ENCODE data around the gene ADCY9. TPM values are rescaled to one million over a fixed set of nuclear protein-coding genes. Genes with fewer than 3 reads are reported as not detected.

The ADCY9 gene
- polyA plus RNA-seq, 3 donors = 0.44 to 9.3 (median 0.67) TPM

DNA sequence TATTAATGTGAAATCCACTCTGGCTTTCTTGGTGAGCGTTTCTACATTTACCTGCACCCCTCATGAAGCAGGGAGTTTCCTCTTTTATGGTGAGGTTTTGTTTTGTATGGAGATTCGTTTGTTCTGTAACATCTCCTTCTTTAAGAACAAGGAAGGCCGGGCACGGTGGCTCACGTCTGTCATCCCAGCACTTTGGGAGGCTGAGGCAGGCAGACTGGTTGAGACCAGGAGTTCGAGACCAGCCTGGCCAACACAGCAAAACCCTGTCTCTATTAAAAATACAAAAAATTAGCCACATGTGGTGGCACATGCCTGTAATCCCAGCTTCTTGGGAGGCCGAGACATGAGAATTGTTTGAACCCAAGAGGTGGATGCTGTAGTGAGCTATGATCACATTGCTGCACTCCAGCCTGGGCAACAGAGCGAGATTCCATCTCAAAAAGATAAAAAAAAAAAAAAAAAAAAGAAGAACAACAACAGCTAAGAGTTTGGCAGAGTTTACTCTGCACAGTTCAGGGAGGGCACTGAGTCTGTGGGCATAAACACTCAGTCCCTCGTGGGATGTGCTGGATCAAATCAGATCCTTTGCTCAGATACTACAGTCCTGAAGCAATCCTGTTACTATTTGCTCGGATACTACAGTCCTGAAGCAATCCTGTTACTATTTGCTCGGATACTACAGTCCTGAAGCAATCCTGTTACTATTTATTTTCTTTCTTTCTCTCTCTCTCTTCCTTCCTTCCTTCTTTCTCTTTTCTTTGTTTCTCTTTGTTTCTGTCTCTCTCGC, 28.9 kb downstream of the ADCY9 start:
- TF ChIP-seq, protein P1, sequence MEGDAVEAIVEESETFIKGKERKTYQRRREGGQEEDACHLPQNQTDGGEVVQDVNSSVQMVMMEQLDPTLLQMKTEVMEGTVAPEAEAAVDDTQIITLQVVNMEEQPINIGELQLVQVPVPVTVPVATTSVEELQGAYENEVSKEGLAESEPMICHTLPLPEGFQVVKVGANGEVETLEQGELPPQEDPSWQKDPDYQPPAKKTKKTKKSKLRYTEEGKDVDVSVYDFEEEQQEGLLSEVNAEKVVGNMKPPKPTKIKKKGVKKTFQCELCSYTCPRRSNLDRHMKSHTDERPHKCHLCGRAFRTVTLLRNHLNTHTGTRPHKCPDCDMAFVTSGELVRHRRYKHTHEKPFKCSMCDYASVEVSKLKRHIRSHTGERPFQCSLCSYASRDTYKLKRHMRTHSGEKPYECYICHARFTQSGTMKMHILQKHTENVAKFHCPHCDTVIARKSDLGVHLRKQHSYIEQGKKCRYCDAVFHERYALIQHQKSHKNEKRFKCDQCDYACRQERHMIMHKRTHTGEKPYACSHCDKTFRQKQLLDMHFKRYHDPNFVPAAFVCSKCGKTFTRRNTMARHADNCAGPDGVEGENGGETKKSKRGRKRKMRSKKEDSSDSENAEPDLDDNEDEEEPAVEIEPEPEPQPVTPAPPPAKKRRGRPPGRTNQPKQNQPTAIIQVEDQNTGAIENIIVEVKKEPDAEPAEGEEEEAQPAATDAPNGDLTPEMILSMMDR (IDR thresholded peaks at IDR 0.05) = no peak
- Histone ChIP-seq H2AFZ (ENCODE audit: insufficient read depth, low read depth, low read length, poor library complexity, severe bottlenecking) (no peak overlapping the region), H3K36me3 (replicated peaks in 1 of 2; ENCODE audit: control insufficient read depth in 1 of 2, insufficient read depth in 2 of 2, low read length in 2 of 2) (no peaks in the 10 kb centered on the region), H3K4me1 (ENCODE audit: control insufficient read depth in 1 of 2, insufficient read depth in 2 of 2, low read length in 2 of 2) (peaks cover 34 to 35% of the 10 kb centered on the region in 2 donors), H3K9ac (ENCODE audit: insufficient read depth, low read length, poor library complexity, severe bottlenecking) (no peak overlapping the region), H3K4me3 (replicated peaks in 1 of 3; ENCODE audit: low read depth in 2 of 3, low read length in 3 of 3) (no peak overlapping the region), H3K9me3 (replicated peaks in 1 of 2; ENCODE audit: control insufficient read depth in 1 of 2, insufficient read depth in 1 of 2, low read length in 2 of 2) (no peaks in the 10 kb centered on the region), H3K27ac (ENCODE audit: low read depth in 1 of 2, low read length in 2 of 2) (no peak overlapping the region), H3K4me2 (replicated peaks; ENCODE audit: extremely low read depth, low read length, poor library complexity, severe bottlenecking) (no peak overlapping the region), H3K79me2 (ENCODE audit: insufficient read depth, low read length) (peaks cover 12% of the 10 kb centered on the region), H3K27me3 (ENCODE audit: control insufficient read depth in 2 of 2, insufficient read depth in 2 of 2, low read length in 2 of 2) (no peaks in the 10 kb centered on the region), H4K20me1 (ENCODE audit: insufficient read depth, low read length) (peaks cover 18% of the 10 kb centered on the region)
- no peak for DNase-seq
- intact Hi-C loops (cut with micrococcal nuclease) = no loop called here
- Mint-ChIP-seq H3K27ac (peak overlapping the region in 3 of 7 donors; percentile 27 to 81 (median 78)), H3K36me3 (peaks cover 8 to 36% of the 10 kb centered on the region in 2 donors), H3K4me1 (peaks cover 43% of the 10 kb centered on the region), H3K4me3 (peak overlapping the region in 1 of 2 donors; percentile 63), H3K9me3 (peaks cover 0 to 4% (median 0%) of the 10 kb centered on the region in 7 donors), H3K27me3 (ENCODE audit: low read depth in 3 of 3) (peaks cover 0 to 1% (median 1%) of the 10 kb centered on the region in 3 donors)
- WGBS (ENCODE audit: insufficient coverage) = 0% methylated on average over 3 of the region's 12 CpGs

DNA sequence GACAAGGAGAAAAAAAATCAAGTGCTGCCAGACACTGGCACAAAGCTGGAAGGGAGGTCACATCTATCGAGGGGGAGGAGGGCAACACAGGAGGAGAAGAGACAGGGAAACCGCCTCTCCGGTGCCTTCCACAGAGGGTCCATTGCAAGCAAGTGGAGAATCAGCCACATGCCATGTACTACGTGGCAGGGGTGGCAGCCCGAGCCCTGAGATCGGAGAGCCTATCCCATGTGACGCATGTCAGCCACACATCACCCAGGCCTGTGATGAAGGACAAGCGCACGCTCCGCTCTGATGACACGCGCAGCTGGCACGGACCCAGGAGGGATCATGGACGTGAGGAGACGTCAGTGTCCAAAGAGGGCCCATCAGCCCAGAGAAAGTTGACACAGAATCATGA, 30.1 kb downstream of the ADCY9 start:
- Histone ChIP-seq H3K27me3 (ENCODE audit: control insufficient read depth in 2 of 2, insufficient read depth in 2 of 2, low read length in 2 of 2) (no peaks in the 10 kb centered on the region), H3K36me3 (replicated peaks in 1 of 2; ENCODE audit: control insufficient read depth in 1 of 2, insufficient read depth in 2 of 2, low read length in 2 of 2) (no peaks in the 10 kb centered on the region), H3K79me2 (ENCODE audit: insufficient read depth, low read length) (peaks cover 12% of the 10 kb centered on the region), H4K20me1 (ENCODE audit: insufficient read depth, low read length) (peaks cover 21% of the 10 kb centered on the region), H3K4me1 (ENCODE audit: control insufficient read depth in 1 of 2, insufficient read depth in 2 of 2, low read length in 2 of 2) (peaks cover 34 to 35% of the 10 kb centered on the region in 2 donors), H3K4me2 (replicated peaks; ENCODE audit: extremely low read depth, low read length, poor library complexity, severe bottlenecking) (no peak overlapping the region), H3K9me3 (replicated peaks in 1 of 2; ENCODE audit: control insufficient read depth in 1 of 2, insufficient read depth in 1 of 2, low read length in 2 of 2) (no peaks in the 10 kb centered on the region), H3K27ac (ENCODE audit: low read depth in 1 of 2, low read length in 2 of 2) (no peak overlapping the region), H2AFZ (ENCODE audit: insufficient read depth, low read depth, low read length, poor library complexity, severe bottlenecking) (no peak overlapping the region), H3K9ac (ENCODE audit: insufficient read depth, low read length, poor library complexity, severe bottlenecking) (no peak overlapping the region), H3K4me3 (replicated peaks in 1 of 3; ENCODE audit: low read depth in 2 of 3, low read length in 3 of 3) (no peak overlapping the region)
- H3K36me3 Mint-ChIP-seq = peaks cover 8 to 39% of the 10 kb centered on the region in 2 donors
- WGBS (ENCODE audit: insufficient coverage) = 100% methylated on average over 12 of the region's 15 CpGs
- no peak overlapping the region for H3K27ac Mint-ChIP-seq
- H3K9me3 Mint-ChIP-seq = peaks cover 0 to 4% (median 0%) of the 10 kb centered on the region in 7 donors
- H3K4me3 Mint-ChIP-seq = no peak overlapping the region
- peaks cover 40% of the 10 kb centered on the region for H3K4me1 Mint-ChIP-seq
- no peak for DNase-seq
- intact Hi-C loops (cut with micrococcal nuclease) = no loop called here
- H3K27me3 Mint-ChIP-seq (ENCODE audit: low read depth in 3 of 3) = peaks cover 0 to 3% (median 3%) of the 10 kb centered on the region in 3 donors
- TF ChIP-seq, protein P1 (IDR thresholded peaks at IDR 0.05) = no peak

All from CD14-positive monocyte (primary cell).